ENCODE data around the gene ZDHHC14. TPM values are rescaled to one million over a fixed set of nuclear protein-coding genes. Genes with fewer than 3 reads are reported as not detected.

Gene ZDHHC14
- total and polyA plus RNA-seq, 12 donors = 7.7 to 31.2 (median 15.2) TPM

DNA sequence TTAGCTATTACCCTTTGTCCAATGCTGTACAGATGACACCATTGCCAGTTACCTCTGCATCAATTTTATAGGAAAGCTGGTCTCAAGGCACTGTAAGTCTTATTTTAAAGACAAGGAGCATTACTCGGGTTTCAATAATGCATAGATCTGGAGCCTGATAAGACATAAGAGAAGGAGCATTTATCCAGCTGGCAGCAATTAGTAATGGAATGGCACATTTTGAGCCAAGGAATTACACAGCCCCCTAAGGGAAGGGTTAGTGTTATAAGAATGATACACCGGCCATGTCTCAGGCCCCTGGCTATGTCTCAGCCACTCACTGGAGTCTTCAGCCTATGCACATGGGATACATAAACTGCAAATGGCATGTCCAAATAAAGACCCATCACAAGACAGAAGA lies 34.6 kb upstream of the ZDHHC14 start:
- H3K36me3 ChIP-seq = no peaks in the 10 kb centered on the region
- DNase-seq (no peak), ATAC-seq (no peak)
- intact Hi-C loops (cut with DNase I) = no loop called here
- H3K9me3 ChIP-seq = peaks cover 0 to 10% (median 3%) of the 10 kb centered on the region in 11 donors
- no peak overlapping the region for H3K4me3 ChIP-seq
- no peak overlapping the region for H3K27ac ChIP-seq
- TF ChIP-seq, protein P1, sequence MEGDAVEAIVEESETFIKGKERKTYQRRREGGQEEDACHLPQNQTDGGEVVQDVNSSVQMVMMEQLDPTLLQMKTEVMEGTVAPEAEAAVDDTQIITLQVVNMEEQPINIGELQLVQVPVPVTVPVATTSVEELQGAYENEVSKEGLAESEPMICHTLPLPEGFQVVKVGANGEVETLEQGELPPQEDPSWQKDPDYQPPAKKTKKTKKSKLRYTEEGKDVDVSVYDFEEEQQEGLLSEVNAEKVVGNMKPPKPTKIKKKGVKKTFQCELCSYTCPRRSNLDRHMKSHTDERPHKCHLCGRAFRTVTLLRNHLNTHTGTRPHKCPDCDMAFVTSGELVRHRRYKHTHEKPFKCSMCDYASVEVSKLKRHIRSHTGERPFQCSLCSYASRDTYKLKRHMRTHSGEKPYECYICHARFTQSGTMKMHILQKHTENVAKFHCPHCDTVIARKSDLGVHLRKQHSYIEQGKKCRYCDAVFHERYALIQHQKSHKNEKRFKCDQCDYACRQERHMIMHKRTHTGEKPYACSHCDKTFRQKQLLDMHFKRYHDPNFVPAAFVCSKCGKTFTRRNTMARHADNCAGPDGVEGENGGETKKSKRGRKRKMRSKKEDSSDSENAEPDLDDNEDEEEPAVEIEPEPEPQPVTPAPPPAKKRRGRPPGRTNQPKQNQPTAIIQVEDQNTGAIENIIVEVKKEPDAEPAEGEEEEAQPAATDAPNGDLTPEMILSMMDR (IDR thresholded peaks at IDR 0.05) = no peak
- WGBS, 2 donors = 85 to 86% methylated on average over 2 of the region's 2 CpGs
- H3K4me1 ChIP-seq = no peaks in the 10 kb centered on the region
- no peaks in the 10 kb centered on the region for H3K27me3 ChIP-seq

DNA sequence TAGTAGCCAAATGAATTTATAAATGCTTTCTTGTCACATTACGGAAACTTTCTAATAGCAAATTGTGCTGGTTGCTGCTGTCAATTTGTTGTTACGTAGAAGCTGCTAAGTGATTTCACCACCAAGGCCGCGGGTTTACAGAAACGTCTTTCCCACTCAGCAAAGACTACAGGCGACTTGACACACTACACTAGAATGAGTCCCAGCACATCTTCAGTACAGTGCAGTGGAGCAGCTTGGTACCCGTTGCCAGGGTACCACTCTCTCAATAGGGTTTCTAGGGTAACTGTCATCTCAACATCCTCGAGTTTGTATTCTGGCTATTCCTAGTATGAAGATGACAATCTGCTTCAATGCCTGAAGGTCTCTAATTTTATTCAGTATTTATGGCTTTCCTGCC lies 22.7 kb upstream of the ZDHHC14 start:
- TF ChIP-seq, protein P1 (IDR thresholded peaks at IDR 0.05) = no peak
- Histone ChIP-seq H3K27ac (no peak overlapping the region), H3K27me3 (no peaks in the 10 kb centered on the region), H3K4me1 (no peaks in the 10 kb centered on the region), H3K36me3 (no peaks in the 10 kb centered on the region), H3K4me3 (no peak overlapping the region), H3K9me3 (no peaks in the 10 kb centered on the region)
- ATAC-seq (no peak), DNase-seq (no peak)
- 81 to 88% methylated on average over 8 of the region's 8 CpGs for WGBS, 2 donors
- intact Hi-C loops (cut with DNase I) = no loop called here

DNA sequence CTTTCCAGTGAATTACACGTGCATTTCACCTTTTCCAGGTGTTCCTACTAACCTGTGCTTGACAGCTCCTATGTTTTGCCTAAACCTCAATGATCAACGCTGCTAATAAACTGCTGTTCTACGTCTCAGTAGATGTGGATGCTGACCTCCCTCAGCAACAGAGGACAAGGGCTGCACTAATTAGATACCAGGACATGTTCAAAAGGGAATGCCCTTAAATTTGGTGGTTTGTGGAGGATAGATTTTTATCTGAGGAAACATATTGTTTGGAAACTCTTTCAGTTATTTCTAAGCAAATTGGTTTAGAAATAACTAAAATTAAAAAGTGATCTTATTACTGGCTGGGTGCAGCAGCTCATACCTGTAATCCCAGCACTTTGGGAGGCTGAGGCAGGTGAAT lies 19.1 kb upstream of the ZDHHC14 start:
- TF ChIP-seq, protein P1 (IDR thresholded peaks at IDR 0.05) = no peak
- H3K27me3 ChIP-seq = peaks cover 0 to 4% (median 0%) of the 10 kb centered on the region in 7 donors
- intact Hi-C loops (cut with DNase I) = no loop called here
- H3K27ac ChIP-seq = no peak overlapping the region
- no peaks in the 10 kb centered on the region for H3K9me3 ChIP-seq
- DNase-seq (no peak), ATAC-seq (no peak)
- no peak overlapping the region for H3K4me3 ChIP-seq
- H3K4me1 ChIP-seq = no peaks in the 10 kb centered on the region
- no peaks in the 10 kb centered on the region for H3K36me3 ChIP-seq
- WGBS, 2 donors = 78 to 92% methylated on average over 3 of the region's 3 CpGs

DNA sequence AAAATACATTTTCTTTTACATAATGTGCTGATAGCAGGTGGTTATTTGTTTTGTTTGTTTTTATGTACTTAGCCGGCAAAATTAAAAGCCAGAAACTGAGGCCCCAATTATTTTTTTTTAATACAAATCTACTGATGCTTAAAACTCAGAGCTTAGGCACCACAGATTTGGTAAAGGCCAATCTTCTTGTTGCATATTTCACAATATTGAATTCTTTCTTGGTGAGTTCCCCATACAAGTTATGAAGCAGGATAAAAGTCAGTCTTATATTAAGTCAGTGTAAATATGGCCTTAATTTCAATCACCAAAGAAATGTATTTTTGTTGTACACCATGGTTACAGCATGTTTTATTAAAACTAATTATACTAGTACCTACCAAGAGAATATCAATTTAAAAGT lies 16.3 kb upstream of the ZDHHC14 start:
- 98 to 99% methylated on average over 1 of the region's 1 CpG for WGBS, 2 donors
- ATAC-seq = no peak
- H3K9me3 ChIP-seq = no peaks in the 10 kb centered on the region
- TF ChIP-seq, protein P1 (IDR thresholded peaks at IDR 0.05) = no peak
- intact Hi-C loops (cut with DNase I) = no loop called here
- H3K4me3 ChIP-seq = no peak overlapping the region
- H3K27ac ChIP-seq = no peak overlapping the region
- peaks cover 0 to 6% (median 0%) of the 10 kb centered on the region in 7 donors for H3K27me3 ChIP-seq
- no peak for DNase-seq
- no peaks in the 10 kb centered on the region for H3K36me3 ChIP-seq
- peaks cover 0 to 6% (median 0%) of the 10 kb centered on the region in 9 donors for H3K4me1 ChIP-seq

All from heart right ventricle (tissue), 16 donors.